ENCODE results near the gene AZIN2.
"Not testable (repeated sequence)": the region's sequence is repeated elsewhere in the genome, so short reads cannot be mapped to it uniquely, and the experiment has no call there.

The AZIN2 gene

GRCh38 chr1:33119050-33119449 is 38.1 kb downstream of the AZIN2 start:
- TF ChIP-seq, protein P1, sequence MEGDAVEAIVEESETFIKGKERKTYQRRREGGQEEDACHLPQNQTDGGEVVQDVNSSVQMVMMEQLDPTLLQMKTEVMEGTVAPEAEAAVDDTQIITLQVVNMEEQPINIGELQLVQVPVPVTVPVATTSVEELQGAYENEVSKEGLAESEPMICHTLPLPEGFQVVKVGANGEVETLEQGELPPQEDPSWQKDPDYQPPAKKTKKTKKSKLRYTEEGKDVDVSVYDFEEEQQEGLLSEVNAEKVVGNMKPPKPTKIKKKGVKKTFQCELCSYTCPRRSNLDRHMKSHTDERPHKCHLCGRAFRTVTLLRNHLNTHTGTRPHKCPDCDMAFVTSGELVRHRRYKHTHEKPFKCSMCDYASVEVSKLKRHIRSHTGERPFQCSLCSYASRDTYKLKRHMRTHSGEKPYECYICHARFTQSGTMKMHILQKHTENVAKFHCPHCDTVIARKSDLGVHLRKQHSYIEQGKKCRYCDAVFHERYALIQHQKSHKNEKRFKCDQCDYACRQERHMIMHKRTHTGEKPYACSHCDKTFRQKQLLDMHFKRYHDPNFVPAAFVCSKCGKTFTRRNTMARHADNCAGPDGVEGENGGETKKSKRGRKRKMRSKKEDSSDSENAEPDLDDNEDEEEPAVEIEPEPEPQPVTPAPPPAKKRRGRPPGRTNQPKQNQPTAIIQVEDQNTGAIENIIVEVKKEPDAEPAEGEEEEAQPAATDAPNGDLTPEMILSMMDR (IDR thresholded peaks at IDR 0.05; ENCODE audit: extremely low read depth, missing control alignments), result no peak
- DNase-seq (ENCODE audit: low spot score), result no peak

DNA sequence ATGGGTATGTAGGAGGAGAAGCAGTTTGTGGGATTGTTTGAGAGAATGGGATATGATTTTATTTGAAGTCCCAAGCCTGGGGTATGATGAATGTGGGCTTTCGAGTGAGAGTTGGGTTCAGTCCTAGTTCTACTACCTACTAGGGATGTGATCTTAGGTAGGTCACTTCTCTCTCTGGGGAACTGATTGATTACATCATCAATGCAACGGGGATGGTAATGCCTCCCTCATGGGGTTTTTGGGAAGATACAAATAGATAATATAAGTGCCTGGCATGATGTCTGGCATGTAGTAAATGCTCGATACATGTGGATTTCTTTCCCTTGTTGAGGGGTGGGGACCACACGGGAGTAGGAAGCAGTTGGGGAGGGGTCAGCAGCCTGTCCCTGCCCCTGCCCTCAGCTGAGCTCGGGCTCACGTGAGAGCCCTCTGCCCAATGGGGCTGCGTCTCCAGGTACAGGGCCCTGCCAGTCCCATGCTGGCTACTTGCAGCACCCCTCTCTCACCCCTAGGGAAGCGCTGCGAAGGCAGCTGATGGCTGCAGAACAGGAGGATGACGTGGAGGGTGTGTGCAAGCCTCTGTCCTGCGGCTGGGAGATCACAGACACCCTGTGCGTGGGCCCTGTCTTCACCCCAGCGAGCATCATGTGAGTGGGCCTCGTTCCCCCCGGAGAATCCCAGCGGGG is 38.7 kb downstream of the AZIN2 start:
- DNase-seq (ENCODE audit: low spot score), result peak; percentile 60
- TF ChIP-seq, protein P1 (IDR thresholded peaks at IDR 0.05; ENCODE audit: extremely low read depth, missing control alignments), result no peak

DNA sequence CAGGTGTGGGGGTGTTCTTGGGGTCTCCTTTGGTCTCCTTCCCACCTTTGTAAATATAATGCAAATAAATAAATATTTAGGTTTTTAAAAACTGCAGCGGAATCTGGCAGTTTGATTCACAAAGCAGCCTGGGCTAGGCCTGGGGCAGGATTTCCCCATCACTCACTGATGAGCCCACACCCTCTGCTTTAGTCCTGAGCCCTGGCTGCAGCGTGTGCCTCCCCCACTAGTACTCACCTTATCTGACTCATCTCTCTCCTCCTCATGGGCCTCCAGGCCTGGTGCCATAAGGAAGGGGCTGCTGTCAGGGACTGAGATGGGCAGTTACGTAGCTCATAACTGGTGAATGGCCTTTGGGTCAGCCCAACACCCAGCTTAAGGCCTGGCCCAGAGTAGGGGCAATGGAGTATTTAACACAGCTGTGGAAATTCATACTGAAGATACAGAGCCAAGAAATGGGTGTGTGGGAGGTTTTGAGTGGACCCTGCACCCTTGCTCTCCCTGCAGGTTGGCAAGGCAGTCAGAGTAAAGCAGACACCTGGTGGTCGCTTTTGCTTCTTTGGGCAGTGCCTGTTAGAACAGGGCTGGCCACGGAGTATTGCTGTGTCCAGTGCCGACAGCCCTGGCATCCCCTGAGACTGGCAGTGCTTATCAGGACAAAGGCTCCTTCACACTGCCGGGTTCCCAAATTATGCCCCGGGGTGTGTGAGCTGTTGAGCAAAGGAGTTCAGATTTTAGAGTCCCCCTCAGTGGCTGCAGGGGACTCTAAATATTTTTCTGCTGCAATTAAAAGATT is 39.7 kb downstream of the AZIN2 start:
- TF ChIP-seq, protein P1 (IDR thresholded peaks at IDR 0.05; ENCODE audit: extremely low read depth, missing control alignments), result no peak
- DNase-seq (ENCODE audit: low spot score), result peak; percentile 55

GRCh38 chr1:33121728-33122127 is 40.8 kb downstream of the AZIN2 start:
- no peak for DNase-seq (ENCODE audit: low spot score)
- TF ChIP-seq, protein P1 (IDR thresholded peaks at IDR 0.05; ENCODE audit: extremely low read depth, missing control alignments), result no peak

DNA sequence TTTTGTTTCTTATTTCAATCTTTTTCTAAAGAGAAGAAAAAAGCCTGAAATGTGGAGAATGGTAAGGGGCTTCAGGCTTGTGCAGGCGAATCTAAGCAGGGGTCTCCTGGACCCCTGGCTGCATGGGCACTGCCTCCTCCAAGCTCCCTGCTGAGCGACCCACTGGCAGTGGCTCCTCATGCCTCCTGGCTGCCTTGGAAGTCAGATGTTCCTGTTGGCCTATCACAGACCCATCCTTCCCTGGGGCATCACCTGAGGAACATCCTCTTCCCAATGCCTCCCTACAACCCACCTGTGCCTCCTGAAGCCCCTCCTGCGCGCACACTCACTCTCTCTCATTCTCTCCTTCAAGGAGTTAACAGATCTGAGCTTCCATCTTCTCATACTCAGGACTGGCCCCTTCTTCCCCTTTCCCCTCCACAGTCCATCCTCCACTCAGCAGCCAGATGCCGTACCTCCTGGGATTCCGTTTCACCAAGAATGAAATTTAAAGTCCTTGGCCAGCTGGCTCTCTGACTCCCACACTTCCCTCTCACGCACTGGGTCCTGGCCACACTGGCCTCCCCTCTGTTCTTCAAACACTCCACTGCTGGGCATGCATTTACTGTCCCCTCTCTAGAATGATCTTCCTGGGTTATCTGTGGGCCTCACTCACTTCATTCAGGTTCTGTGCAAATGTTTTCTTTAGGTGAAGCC is 41.7 kb downstream of the AZIN2 start:
- TF ChIP-seq, protein P1 (IDR thresholded peaks at IDR 0.05; ENCODE audit: extremely low read depth, missing control alignments), result no peak

DNA sequence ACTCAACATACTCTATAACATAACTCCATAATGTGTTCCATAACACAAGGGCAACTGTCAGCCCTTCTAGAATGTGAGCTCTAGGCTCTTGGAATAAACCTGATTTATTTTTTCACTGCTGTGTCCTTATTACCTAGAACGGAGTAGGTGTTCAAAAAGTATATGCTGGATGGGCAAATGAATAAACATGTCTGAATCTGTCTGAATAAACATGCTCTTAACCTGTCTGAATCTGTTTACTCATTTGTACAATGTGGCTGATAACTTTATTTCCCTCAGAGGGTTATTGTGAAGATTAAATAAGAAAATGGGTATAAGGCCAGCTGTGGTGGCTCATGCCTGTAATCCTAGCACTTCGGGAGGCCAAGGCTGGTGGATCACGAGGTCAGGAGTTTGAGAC is 42.3 kb downstream of the AZIN2 start:
- TF ChIP-seq, protein P1 (IDR thresholded peaks at IDR 0.05; ENCODE audit: extremely low read depth, missing control alignments), result no peak
- DNase-seq (ENCODE audit: low spot score), result no peak

More for the DNA sequence above, 41.7 kb downstream of the AZIN2 start:
- DNase-seq (ENCODE audit: low spot score), result no peak

DNA sequence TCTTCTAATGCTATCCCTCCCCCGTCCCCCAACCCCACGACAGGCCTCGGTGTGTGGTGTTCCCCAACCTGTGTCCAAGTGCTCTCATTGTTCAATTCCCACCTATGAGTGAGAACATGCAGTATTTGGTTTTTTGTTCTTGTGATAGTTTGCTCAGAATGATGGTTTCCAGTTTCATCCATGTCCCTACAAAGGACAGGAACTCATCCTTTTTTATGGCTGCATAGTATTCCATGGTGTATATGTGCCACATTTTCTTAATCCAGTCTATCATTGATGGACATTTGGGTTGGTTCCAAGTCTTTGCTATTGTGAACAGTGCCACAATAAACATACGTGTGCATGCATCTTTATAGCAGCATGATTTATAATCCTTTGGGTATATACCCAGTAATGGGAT is 43.7 kb downstream of the AZIN2 start:
- DNase-seq (ENCODE audit: low spot score), result not testable (repeated sequence)
